Measurements from ENCODE around the gene FOXRED2. TPM values are rescaled to one million over a fixed set of nuclear protein-coding genes. Genes with fewer than 3 reads are reported as not detected.
"Not testable (repeated sequence)": the region's sequence is repeated elsewhere in the genome, so short reads cannot be mapped to it uniquely, and the experiment has no call there.

FOXRED2 gene
- total RNA-seq, 6 donors from 2014 or later, result 6.0 to 27.2 (median 12.9) TPM

- no peaks in the 10 kb centered on the region for H3K27me3 ChIP-seq
- no peak for ATAC-seq (ENCODE audit: low FRiP score in 2 of 2)
- no peaks in the 10 kb centered on the region for H3K9me3 ChIP-seq
- H3K4me3 ChIP-seq, result no peak overlapping the region
- no peaks in the 10 kb centered on the region for H3K4me1 ChIP-seq
- no peak for DNase-seq
- no peak overlapping the region for H3K27ac ChIP-seq
- no peaks in the 10 kb centered on the region for H3K36me3 ChIP-seq
- 58 to 64% methylated on average over 9 of the region's 9 CpGs for WGBS, 2 donors
- TF ChIP-seq CTCF (IDR thresholded peaks at IDR 0.05), result no peak
- TF ChIP-seq EP300 (IDR thresholded peaks at IDR 0.05), result no peak
- no peak for TF ChIP-seq POLR2AphosphoS5 (IDR thresholded peaks at IDR 0.05)
Observed at GRCh38 chr22:36541831-36542411, 35.1 kb upstream of the FOXRED2 start.

GRCh38 chr22:36540867-36541642 is 34.2 kb upstream of the FOXRED2 start:
- Histone ChIP-seq H3K27ac (no peak overlapping the region), H3K36me3 (no peaks in the 10 kb centered on the region), H3K27me3 (no peaks in the 10 kb centered on the region), H3K9me3 (no peaks in the 10 kb centered on the region), H3K4me3 (no peak overlapping the region), H3K4me1 (no peaks in the 10 kb centered on the region)
- DNase-seq (no peak), ATAC-seq (ENCODE audit: low FRiP score in 2 of 2) (no peak)
- no peak for TF ChIP-seq CTCF (IDR thresholded peaks at IDR 0.05)
- TF ChIP-seq POLR2A (IDR thresholded peaks at IDR 0.05), result no peak
- TF ChIP-seq EP300 (IDR thresholded peaks at IDR 0.05), result no peak
- TF ChIP-seq POLR2AphosphoS5 (IDR thresholded peaks at IDR 0.05), result no peak
- WGBS, 2 donors, result 69 to 73% methylated on average over 12 of the region's 12 CpGs

GRCh38 chr22:36538529-36538928 is 31.7 kb upstream of the FOXRED2 start:
- DNase-seq, result no peak
- H3K4me1 ChIP-seq, result no peaks in the 10 kb centered on the region
- no peak for ATAC-seq (ENCODE audit: low FRiP score in 2 of 2)
- no peak overlapping the region for H3K4me3 ChIP-seq
- H3K9me3 ChIP-seq, result no peaks in the 10 kb centered on the region
- no peaks in the 10 kb centered on the region for H3K36me3 ChIP-seq
- no peak overlapping the region for H3K27ac ChIP-seq
- no peaks in the 10 kb centered on the region for H3K27me3 ChIP-seq
- TF ChIP-seq CTCF (IDR thresholded peaks at IDR 0.05) (no peak), EP300 (IDR thresholded peaks at IDR 0.05) (no peak), POLR2AphosphoS5 (IDR thresholded peaks at IDR 0.05) (no peak)
- 54 to 67% methylated on average over 6 to 7 of the region's 7 CpGs for WGBS, 2 donors

GRCh38 chr22:36536717-36537116 is 29.9 kb upstream of the FOXRED2 start:
- Histone ChIP-seq H3K27me3 (no peaks in the 10 kb centered on the region), H3K36me3 (no peaks in the 10 kb centered on the region), H3K4me1 (no peaks in the 10 kb centered on the region), H3K9me3 (no peaks in the 10 kb centered on the region), H3K4me3 (no peak overlapping the region), H3K27ac (no peak overlapping the region)
- WGBS, 2 donors, result 67% methylated on average over 7 of the region's 7 CpGs; no CpG with 5 or more reads in 1 of the 2 donors
- DNase-seq, result peak in 1 of 2 donors; percentile 31
- TF ChIP-seq EP300 (IDR thresholded peaks at IDR 0.05) (no peak), POLR2A (IDR thresholded peaks at IDR 0.05) (no peak), POLR2AphosphoS5 (IDR thresholded peaks at IDR 0.05) (no peak), CTCF (IDR thresholded peaks at IDR 0.05) (no peak)
- no peak for ATAC-seq (ENCODE audit: low FRiP score in 2 of 2)

GRCh38 chr22:36533320-36533719 is 26.5 kb upstream of the FOXRED2 start:
- H3K9me3 ChIP-seq; H3K27ac ChIP-seq; ATAC-seq (ENCODE audit: low FRiP score in 2 of 2); H3K4me3 ChIP-seq; H3K27me3 ChIP-seq; DNase-seq; H3K4me1 ChIP-seq; H3K36me3 ChIP-seq: not testable (repeated sequence)
- 87 to 90% methylated on average over 4 of the region's 4 CpGs for WGBS, 2 donors
